Lower leg skin (tissue), 4 donors: ENCODE results near the gene CFL1. TPM values are rescaled to one million over a fixed set of nuclear protein-coding genes. Genes with fewer than 3 reads are reported as not detected.
"Not testable (repeated sequence)": the region's sequence is repeated elsewhere in the genome, so short reads cannot be mapped to it uniquely, and the experiment has no call there.

Experiments used
- DNase-seq, 2 donors: peaks; one replicate each; pipeline ENCODE4 v3.0.0-alpha.2; 2019; ENCODE audit warnings: low spot score in 2 of 2
- H3K4me3 ChIP-seq: fragments of 200-600 bp; sonication (generic); 2 replicates; pipeline ENCODE4 v1.5.1; 2017; ENCODE audit warnings: mild to moderate bottlenecking, low read depth; ENCODE audit not compliant: poor library complexity, severe bottlenecking
- POLR2A ChIP-seq, 2 donors: fragments of 450-650 bp; IDR thresholded peaks; one replicate each; pipeline ENCODE4 v1.6.1; 2016 to 2017; ENCODE audit warnings: antibody characterized with exemption in 2 of 2, mild to moderate bottlenecking in 1 of 2, moderate library complexity in 1 of 2
- WGBS, 2 donors: methylation state at CpG; one replicate each; pipeline ENCODE4 v1.1.5; 2018; 5-methylcytosine and 5-hydroxymethylcytosine counted together
- intact Hi-C: fragments of 100-400 bp; cut with DNase I; formaldehyde crosslinking; loops from one replicate; pipeline ENCODE4 v1.15.0; 2023; ENCODE audit warnings: low total_unique reads
- total RNA-seq, 4 donors: library from RNA; depleted of rRNA; stranded (reverse); fragments of >200 nt; gene quantifications; one replicate each; pipeline ENCODE4 v1.1.0, GENCODE V29; 2016
- TF ChIP-seq, protein P1 (sequence below), 3 donors: fragments of 450-650 bp; IDR thresholded peaks; one replicate each; pipeline ENCODE4 v1.5.1; 2016; ENCODE audit warnings: antibody characterized with exemption in 3 of 3, mild to moderate bottlenecking in 3 of 3, moderate library complexity in 2 of 3

Gene CFL1
- total RNA-seq, 4 donors from 2014 or later: 417 to 706 (median 504) TPM

DNA sequence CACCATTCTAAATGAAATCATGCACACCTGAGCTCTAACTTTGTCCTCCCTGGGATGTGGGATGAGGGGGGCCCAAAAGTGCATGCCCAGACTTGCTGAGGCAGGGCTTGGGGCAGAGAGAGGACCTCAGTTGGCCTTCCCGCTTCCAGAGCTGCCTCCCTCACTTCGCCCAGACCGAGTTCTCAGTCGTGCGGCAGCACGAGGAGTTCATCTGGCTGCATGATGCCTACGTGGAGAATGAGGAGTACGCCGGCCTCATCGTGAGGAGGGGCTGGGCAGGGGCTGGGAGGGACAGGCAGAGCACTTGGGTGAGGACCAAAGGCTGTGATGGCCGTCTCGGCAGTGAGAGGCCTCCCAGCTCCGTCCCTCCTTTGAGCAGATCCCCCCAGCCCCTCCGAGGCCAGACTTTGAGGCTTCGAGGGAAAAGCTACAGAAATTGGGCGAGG is 8.2 kb downstream of the CFL1 start:
- 56 to 69% methylated on average over 10 to 12 of the region's 16 CpGs for WGBS, 2 donors
- intact Hi-C loops: no loop called here
- H3K4me3 ChIP-seq: no peak overlapping the region
- DNase-seq: no peak
- no peak for TF ChIP-seq POLR2A (IDR thresholded peaks at IDR 0.05)
- TF ChIP-seq, protein P1, sequence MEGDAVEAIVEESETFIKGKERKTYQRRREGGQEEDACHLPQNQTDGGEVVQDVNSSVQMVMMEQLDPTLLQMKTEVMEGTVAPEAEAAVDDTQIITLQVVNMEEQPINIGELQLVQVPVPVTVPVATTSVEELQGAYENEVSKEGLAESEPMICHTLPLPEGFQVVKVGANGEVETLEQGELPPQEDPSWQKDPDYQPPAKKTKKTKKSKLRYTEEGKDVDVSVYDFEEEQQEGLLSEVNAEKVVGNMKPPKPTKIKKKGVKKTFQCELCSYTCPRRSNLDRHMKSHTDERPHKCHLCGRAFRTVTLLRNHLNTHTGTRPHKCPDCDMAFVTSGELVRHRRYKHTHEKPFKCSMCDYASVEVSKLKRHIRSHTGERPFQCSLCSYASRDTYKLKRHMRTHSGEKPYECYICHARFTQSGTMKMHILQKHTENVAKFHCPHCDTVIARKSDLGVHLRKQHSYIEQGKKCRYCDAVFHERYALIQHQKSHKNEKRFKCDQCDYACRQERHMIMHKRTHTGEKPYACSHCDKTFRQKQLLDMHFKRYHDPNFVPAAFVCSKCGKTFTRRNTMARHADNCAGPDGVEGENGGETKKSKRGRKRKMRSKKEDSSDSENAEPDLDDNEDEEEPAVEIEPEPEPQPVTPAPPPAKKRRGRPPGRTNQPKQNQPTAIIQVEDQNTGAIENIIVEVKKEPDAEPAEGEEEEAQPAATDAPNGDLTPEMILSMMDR (IDR thresholded peaks at IDR 0.05): no peak

DNA sequence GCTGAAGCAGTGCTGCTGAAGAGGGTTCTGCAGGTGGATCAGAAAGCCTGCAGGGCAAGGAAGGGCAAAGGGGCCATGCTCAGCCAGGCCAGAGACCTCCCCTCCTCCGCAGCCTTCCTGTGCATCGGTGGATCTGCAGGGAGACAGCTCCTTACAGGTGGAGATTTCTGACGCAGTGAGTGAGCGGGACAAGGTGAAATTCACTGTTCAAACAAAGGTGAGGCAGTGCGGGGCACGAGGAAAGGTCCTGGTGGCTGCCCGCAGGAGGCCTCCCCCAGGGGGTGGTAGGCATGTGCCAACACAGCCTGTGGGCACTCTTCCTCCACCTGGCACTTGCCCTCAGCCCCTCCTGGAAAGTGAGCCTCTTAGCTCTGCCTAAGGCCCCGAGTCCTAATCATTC is 8.6 kb downstream of the CFL1 start:
- TF ChIP-seq POLR2A (IDR thresholded peaks at IDR 0.05): no peak
- TF ChIP-seq, protein P1 (IDR thresholded peaks at IDR 0.05): no peak

DNA sequence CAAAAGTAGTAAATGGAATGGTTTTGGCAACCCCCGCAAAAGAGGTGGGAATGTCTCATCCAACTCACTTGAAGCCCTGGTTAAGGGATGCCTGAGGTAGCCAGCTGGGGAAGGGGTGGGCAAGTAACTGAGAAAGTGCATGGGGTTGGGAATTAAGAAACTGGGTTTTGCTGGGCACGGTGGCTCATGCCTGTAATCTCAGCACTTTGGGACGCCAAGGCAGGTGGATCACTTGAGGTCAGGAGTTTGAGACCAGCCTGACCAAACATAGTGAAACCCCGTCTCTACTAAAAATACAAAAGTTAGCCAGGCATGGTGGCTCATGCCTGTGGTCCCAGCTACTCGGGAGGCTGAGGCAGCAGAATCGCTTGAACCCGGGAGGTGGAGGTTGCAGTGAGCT is 9.3 kb downstream of the CFL1 start:
- H3K4me3 ChIP-seq, DNase-seq, intact Hi-C loops: not testable (repeated sequence)
- 61 to 65% methylated on average over 7 of the region's 7 CpGs for WGBS, 2 donors

More for the DNA sequence above, 8.6 kb downstream of the CFL1 start:
- intact Hi-C loops: no loop called here
- DNase-seq: no peak
- 55 to 66% methylated on average over 7 to 8 of the region's 8 CpGs for WGBS, 2 donors
- H3K4me3 ChIP-seq: no peak overlapping the region

DNA sequence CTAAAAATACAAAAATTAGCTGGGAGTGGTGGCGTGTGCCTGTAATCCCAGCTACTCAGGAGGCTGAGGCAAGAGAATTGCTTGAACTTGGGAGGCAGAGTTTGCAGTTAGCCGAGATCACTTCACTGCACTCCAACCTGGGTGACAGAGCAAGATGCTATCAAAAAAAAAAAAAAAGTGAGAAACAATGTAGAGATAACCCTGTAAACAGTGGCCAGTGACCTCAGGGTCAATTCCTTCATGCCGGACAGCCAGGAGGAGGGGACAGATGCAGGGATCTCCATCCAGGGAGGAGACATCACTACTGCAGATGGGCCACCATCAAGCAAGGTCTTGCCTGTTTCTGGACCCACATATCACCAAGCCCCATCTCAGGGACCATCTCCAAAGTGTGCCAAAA is 10.2 kb downstream of the CFL1 start:
- no peak for TF ChIP-seq POLR2A (IDR thresholded peaks at IDR 0.05)
- TF ChIP-seq, protein P1 (IDR thresholded peaks at IDR 0.05): no peak
- intact Hi-C loops: no loop called here
- no peak overlapping the region for H3K4me3 ChIP-seq
- no peak for DNase-seq
- 91% methylated on average over 3 of the region's 3 CpGs for WGBS, 2 donors

DNA sequence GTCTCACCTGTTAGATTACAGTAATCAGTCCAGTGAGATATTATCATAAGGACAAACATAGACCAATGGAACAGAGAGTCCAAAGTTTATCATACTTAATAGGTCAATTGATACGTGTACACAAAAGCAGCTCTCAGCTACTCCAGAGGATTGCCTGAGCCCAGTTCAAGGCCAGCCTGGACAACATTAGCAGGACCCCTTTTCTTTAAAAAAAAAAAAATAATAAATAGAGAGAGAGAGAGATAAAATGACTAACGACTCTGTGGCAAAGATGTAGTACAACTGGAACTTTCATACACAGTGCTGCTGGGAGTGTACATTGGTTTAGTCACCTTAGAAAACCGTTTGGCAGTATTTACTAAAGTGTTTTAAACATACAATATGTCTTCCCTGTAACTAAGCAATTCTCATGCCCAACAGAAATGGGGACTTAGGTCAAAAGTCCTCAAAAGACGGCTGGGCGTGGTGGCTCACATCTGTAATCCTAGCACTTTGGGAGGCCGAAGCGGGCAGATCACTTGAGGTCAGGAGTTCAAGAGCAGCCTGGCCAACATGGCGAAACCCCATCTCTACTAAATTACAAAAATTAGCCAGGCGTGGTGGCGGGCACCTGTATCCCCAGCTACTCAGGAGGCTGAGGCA is 13.6 kb downstream of the CFL1 start:
- DNase-seq: no peak
- TF ChIP-seq, protein P1 (IDR thresholded peaks at IDR 0.05): no peak
- no peak for TF ChIP-seq POLR2A (IDR thresholded peaks at IDR 0.05)
- 90% methylated on average over 10 of the region's 10 CpGs for WGBS, 2 donors
- no peak overlapping the region for H3K4me3 ChIP-seq
- intact Hi-C loops: no loop called here

DNA sequence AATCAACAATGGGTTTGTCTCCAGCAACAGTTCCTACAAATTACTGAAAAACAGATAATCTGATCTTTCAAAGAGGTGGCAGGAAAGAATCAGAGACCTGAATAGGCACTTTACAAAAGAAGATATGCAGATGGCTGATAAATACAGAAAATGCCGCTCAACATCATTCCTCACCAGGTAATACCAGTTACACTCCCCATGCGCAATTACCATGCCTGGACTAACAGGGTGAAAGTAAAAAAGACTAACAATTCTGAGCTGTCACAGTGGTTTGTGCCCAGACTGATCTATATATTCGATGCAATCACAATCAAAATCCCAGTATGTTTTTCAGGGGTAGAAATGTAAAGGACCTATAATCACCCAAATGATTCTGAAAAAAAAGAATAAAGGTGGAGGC is 14.2 kb downstream of the CFL1 start:
- no peak for DNase-seq
- 87 to 90% methylated on average over 3 of the region's 3 CpGs for WGBS, 2 donors
- intact Hi-C loops: no loop called here
- TF ChIP-seq, protein P1 (IDR thresholded peaks at IDR 0.05): no peak
- TF ChIP-seq POLR2A (IDR thresholded peaks at IDR 0.05): no peak
- H3K4me3 ChIP-seq: no peak overlapping the region
